Left ventricle myocardium inferior (tissue), 1 donor: ENCODE results near the gene IGDCC3. TPM values are rescaled to one million over a fixed set of nuclear protein-coding genes. Genes with fewer than 3 reads are reported as not detected.

Source experiments
- DNase-seq: peaks from one replicate; pipeline ENCODE4 v3.0.0-alpha.2; 2020
- H3K27ac ChIP-seq: fragments of 200-600 bp; replicated peaks from 2 replicates; pipeline ENCODE4 v1.8.0; 2021
- H3K27me3 ChIP-seq: fragments of 200-600 bp; 2 replicates; pipeline ENCODE4 v1.8.0; 2021; ENCODE audit warnings: low read depth
- H3K36me3 ChIP-seq: fragments of 200-600 bp; 2 replicates; pipeline ENCODE4 v1.8.0; 2021
- H3K4me1 ChIP-seq: fragments of 200-600 bp; 2 replicates; pipeline ENCODE4 v1.8.0; 2021
- H3K4me3 ChIP-seq: fragments of 200-600 bp; 2 replicates; pipeline ENCODE4 v1.8.0; 2021; ENCODE audit warnings: mild to moderate bottlenecking, moderate library complexity
- H3K9me3 ChIP-seq: fragments of 200-600 bp; replicated peaks from 2 replicates; pipeline ENCODE4 v1.8.0; 2021
- CTCF ChIP-seq: fragments of 200-600 bp; IDR thresholded peaks from 2 replicates; pipeline ENCODE4 v1.8.0; 2021; ENCODE audit warnings: antibody characterized with exemption, mild to moderate bottlenecking, borderline replicate concordance
- intact Hi-C: fragments of 100-400 bp; cut with micrococcal nuclease; formaldehyde crosslinking; loops from one replicate; pipeline ENCODE4 v1.11.0; 2022
- total RNA-seq: library from RNA; stranded (reverse); fragmentation: NEBNext Ultra II Directional; extraction: Animal tissue kit (Norgen Biotek cat#: 25700); gene quantifications from one replicate; pipeline ENCODE4 v1.2.1, GENCODE V29; 2021
- donor health status: DM: no; HTN: yes; CAD: no; lungs with severe emphysema.

The IGDCC3 gene
- total RNA-seq, 1 donor from 2014 or later: 0.16 TPM

DNA sequence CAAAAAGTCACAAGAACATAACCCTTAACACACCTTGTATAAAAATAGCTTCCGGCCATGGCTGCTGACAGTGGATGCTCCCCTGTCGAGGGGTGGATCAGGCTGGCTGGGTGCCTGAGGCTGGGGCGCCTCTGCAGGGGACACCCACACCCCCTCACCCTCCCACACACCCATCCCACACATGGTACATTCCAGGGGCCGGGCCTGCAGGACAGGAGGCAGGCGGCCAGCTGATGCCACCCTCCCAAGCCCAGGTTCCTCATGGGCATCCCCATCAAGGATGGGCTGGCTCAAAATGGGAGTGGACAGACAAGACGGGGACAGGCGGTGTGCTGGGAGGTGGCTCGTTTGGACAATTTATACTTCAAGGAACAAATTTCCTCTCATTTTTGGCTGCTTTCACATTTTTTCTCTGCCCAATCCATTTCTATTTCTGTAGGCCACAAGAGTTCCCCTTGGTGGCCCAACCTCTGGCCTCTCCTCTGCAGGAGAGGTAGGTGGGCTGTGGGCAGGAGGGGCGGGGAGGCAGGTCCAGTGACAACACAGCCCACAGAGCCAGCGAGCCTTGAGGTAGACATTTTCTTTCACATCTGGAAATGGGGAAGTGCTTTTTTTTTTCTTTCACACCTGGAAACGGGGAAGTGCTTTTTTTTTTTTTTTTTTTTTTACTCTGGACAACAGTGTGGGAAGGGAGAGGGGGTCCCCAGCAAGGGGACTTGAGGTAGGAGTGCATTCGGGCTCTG, 50.0 kb downstream of the IGDCC3 start:
- peaks cover 16% of the 10 kb centered on the region for H3K4me1 ChIP-seq
- intact Hi-C loops: no loop called here
- H3K27ac ChIP-seq: no peak overlapping the region
- TF ChIP-seq CTCF: no peak
- no peak overlapping the region for H3K4me3 ChIP-seq
- no peaks in the 10 kb centered on the region for H3K36me3 ChIP-seq
- peaks cover 7% of the 10 kb centered on the region for H3K27me3 ChIP-seq
- DNase-seq: no peak
- H3K9me3 ChIP-seq: no peaks in the 10 kb centered on the region

DNA sequence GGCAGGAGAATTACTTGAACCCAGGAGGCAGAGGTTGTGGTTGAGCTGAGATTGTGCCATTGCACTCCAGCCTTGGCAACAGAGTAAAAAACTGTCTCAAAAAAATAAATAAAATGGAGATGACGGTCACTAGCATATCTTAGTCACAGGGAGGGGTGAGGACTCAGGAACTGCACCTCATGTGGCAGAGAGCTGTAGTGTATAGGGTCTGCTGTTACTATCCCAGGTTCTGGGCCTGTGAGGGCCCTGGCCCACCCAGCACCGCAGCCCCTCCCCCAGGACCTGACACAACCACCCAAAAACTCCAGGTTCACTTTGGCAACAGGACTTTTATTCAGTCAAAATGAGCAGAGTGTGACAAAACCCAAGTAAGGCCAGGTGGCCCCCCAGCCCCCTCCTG, 51.0 kb downstream of the IGDCC3 start:
- peaks cover 19% of the 10 kb centered on the region for H3K4me1 ChIP-seq
- no peak overlapping the region for H3K27ac ChIP-seq
- H3K27me3 ChIP-seq: peaks cover 7% of the 10 kb centered on the region
- H3K36me3 ChIP-seq: no peaks in the 10 kb centered on the region
- no peak for TF ChIP-seq CTCF
- H3K4me3 ChIP-seq: no peak overlapping the region
- DNase-seq: no peak
- intact Hi-C loops: no loop called here
- H3K9me3 ChIP-seq: no peaks in the 10 kb centered on the region

DNA sequence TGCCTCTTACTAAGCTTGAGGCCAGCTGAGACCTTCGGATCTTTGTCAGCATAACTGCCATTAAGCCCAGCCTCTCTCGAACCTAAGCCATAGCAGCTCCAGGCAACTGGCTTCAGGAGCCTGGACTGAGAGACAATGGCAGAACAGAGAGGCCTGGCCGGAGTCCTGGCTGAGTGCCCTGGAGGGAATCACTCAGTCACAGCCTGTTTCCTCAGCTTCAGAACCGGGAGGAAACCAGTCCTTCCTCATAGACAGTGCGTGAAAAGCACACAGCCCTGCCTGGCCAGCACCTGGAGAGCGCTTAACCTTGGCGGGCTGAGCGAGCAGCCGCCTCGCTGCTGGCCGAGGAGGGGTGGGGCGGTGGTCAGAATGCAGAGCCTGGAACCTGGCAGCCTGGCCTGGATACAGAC, 51.7 kb downstream of the IGDCC3 start:
- intact Hi-C loops: no loop called here
- H3K4me1 ChIP-seq: peaks cover 19% of the 10 kb centered on the region
- no peak overlapping the region for H3K27ac ChIP-seq
- H3K27me3 ChIP-seq: peaks cover 5% of the 10 kb centered on the region
- H3K9me3 ChIP-seq: no peaks in the 10 kb centered on the region
- no peak overlapping the region for H3K4me3 ChIP-seq
- TF ChIP-seq CTCF: no peak
- H3K36me3 ChIP-seq: no peaks in the 10 kb centered on the region
- DNase-seq: peak; percentile 39

GRCh38 chr15:65323071-65323511, 54.7 kb downstream of the IGDCC3 start:
- Histone ChIP-seq H3K27ac (peak overlapping the region; percentile 9), H3K27me3 (no peaks in the 10 kb centered on the region), H3K36me3 (no peaks in the 10 kb centered on the region), H3K4me3 (no peak overlapping the region), H3K4me1 (peaks cover 19% of the 10 kb centered on the region), H3K9me3 (no peaks in the 10 kb centered on the region)
- no peak for TF ChIP-seq CTCF
- intact Hi-C loops: loop anchor here (5.0 kb wide), 1 partner anchor 54 kb away; the partner anchor contains the start of gene IGDCC3
- DNase-seq: peak; percentile 77

DNA sequence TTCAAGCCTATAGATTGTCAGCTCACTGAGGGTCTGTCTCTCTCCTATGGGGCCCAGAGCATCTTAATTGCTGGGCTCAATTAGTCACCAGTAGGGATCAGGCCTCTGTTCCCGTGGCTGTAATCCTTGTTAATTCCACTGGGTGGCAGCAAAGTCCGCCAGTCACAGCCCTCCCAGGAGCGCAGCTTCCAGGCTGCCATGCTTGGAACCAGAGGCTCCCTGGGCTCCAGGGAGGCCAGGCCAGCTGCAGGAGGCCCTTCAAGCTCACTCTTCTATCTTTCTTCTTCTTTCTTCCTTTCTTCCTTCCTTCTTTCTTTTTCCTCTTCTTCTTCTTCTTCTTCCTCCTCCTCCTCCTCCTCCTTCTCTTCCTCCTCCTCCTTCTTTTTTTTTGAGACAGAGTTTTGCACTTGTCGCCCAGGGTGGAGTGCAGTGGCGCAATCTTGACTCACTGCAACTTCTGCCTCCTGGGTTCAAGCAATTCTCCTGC, 58.9 kb downstream of the IGDCC3 start:
- DNase-seq: peak; percentile 69
- TF ChIP-seq CTCF: peak; percentile 97
- intact Hi-C loops: loop anchor here (5.0 kb wide), 1 partner anchor 68 kb away; no protein-coding TSS in a partner anchor
- Histone ChIP-seq H3K4me3 (no peak overlapping the region), H3K27ac (no peak overlapping the region), H3K9me3 (no peaks in the 10 kb centered on the region), H3K4me1 (peaks cover 8% of the 10 kb centered on the region), H3K27me3 (no peaks in the 10 kb centered on the region), H3K36me3 (no peaks in the 10 kb centered on the region)
